HepG2 (cell line): Measurements from ENCODE around the gene TOB1. TPM values are rescaled to one million over a fixed set of nuclear protein-coding genes. Genes with fewer than 3 reads are reported as not detected.

ENCODE experiments used
- ATAC-seq: fragments of 200-7000 bp; cut with Tn5 transposase; 3 replicates; pipeline ENCODE4 v1.9.1; 2020; ENCODE audit warnings: mild to moderate bottlenecking, moderate library complexity
- BruUV-seq: library from RNA; stranded (reverse); fragments of 400-500 nt; replicated peaks from 2 replicates; lab custom pipeline; 2021; lab: Mats Ljungman, UMichigan
- CTCF ChIA-PET: fragments of 300-600 bp; formaldehyde crosslinking; extraction: SDS; loops from one replicate; lab custom pipeline; 2021; ENCODE audit warnings: low total read pairs, inconsistent platforms, low intra/inter-chr PET ratio; lab: Yijun Ruan, JAX
- POLR2A ChIA-PET: fragments of 350-600 bp; sonication (Branson Sonifier 250); formaldehyde crosslinking; loops from one replicate; lab custom pipeline; 2020; ENCODE audit warnings: antibody characterized with exemption, inconsistent platforms; lab: Yijun Ruan, JAX
- DNase-seq: peaks from one replicate; pipeline ENCODE4 v3.0.0-alpha.2; 2015; ENCODE audit warnings: low spot score
- FAIRE-seq: peaks from 3 replicates; lab custom pipeline; 2011; peaks lifted over from hg19 to GRCh38; lab: Jason Lieb, UNC
- H2AFZ ChIP-seq: one replicate; pipeline ENCODE4 v1.6.1; 2011; ENCODE audit warnings: low read length, inconsistent platforms
- H3K27ac ChIP-seq: fragments of 300-600 bp; 3 replicates; pipeline ENCODE4 v1.8.0; 2011; ENCODE audit warnings: mixed run types, mild to moderate bottlenecking, mixed read lengths, low read length, inconsistent platforms; ENCODE audit not compliant: insufficient read depth; ENCODE audit errors: extremely low read length
- H3K27me3 ChIP-seq, 2 experiments: fragments of 200-600 bp in 1 of 2; 2 replicates in 1 of 2; 3 replicates in 1 of 2; pipeline versions ENCODE4 v1.6.0 to v1.8.0; 2011; ENCODE audit warnings: low read length in 2 of 2, mild to moderate bottlenecking in 2 of 2, moderate library complexity in 2 of 2, inconsistent platforms in 1 of 2; ENCODE audit not compliant: insufficient read depth in 2 of 2, control insufficient read depth in 1 of 2
- H3K36me3 ChIP-seq, 2 experiments: fragments of 200-600 bp in 1 of 2; replicated peaks in 1 of 2; 2 replicates in 1 of 2; 3 replicates in 1 of 2; pipeline versions ENCODE4 v1.5.1 to v1.8.0; 2011; ENCODE audit warnings: low read length in 2 of 2, inconsistent platforms in 1 of 2; ENCODE audit not compliant: insufficient read depth in 2 of 2, control insufficient read depth in 1 of 2
- H3K4me1 ChIP-seq: 2 replicates; pipeline ENCODE4 v1.5.1; 2012; ENCODE audit warnings: low read length, inconsistent platforms; ENCODE audit not compliant: insufficient read depth
- H3K4me2 ChIP-seq: 2 replicates; pipeline ENCODE4 v1.6.0; 2011; ENCODE audit warnings: low read depth, low read length, inconsistent platforms
- H3K4me3 ChIP-seq, 3 experiments: fragments of 200-600 bp in 1 of 3; sonication (generic), shearing (Covaris generic) in 1 of 3; replicated peaks in 1 of 3; 2 replicates each; pipeline ENCODE4 v1.5.1; 2011 to 2016; ENCODE audit warnings: low read length in 3 of 3, inconsistent platforms in 2 of 3, low read depth in 2 of 3, mild to moderate bottlenecking in 2 of 3, control low read depth in 1 of 3, mixed read lengths in 1 of 3; ENCODE audit not compliant: insufficient read depth in 1 of 3
- H3K79me2 ChIP-seq: one replicate; pipeline ENCODE4 v1.6.1; 2011; ENCODE audit warnings: low read length, inconsistent platforms; ENCODE audit not compliant: insufficient read depth
- H3K9ac ChIP-seq: 2 replicates; pipeline ENCODE4 v1.6.0; 2011; ENCODE audit warnings: mild to moderate bottlenecking, low read depth, low read length, inconsistent platforms; ENCODE audit not compliant: insufficient read depth
- H3K9me3 ChIP-seq: 2 replicates; pipeline ENCODE4 v1.5.1; 2012; ENCODE audit warnings: mild to moderate bottlenecking, low read length
- H4K20me1 ChIP-seq: 2 replicates; pipeline ENCODE4 v1.6.0; 2011; ENCODE audit warnings: inconsistent platforms, mild to moderate bottlenecking, low read length, moderate library complexity; ENCODE audit not compliant: insufficient read depth
- DMAP1 ChIP-seq: IDR thresholded peaks from 2 replicates; pipeline ENCODE4 v1.6.1; 2016
- EEA1 ChIP-seq: sonication (generic); formaldehyde crosslinking; IDR thresholded peaks from 2 replicates; pipeline ENCODE4 v1.5.1; 2020; ENCODE audit warnings: mild to moderate bottlenecking, missing genetic modification reagents, borderline replicate concordance
- FOXA1 ChIP-seq, 2 experiments: fragments of 450-650 bp in 1 of 2; sonication (generic) in 1 of 2; formaldehyde crosslinking in 1 of 2; IDR thresholded peaks; 2 replicates each; pipeline versions ENCODE4 v1.4.0 to v1.6.1; 2016 to 2020; ENCODE audit warnings: missing genetic modification reagents in 1 of 2
- KMT2A ChIP-seq: sonication (generic); formaldehyde crosslinking; IDR thresholded peaks from 2 replicates; pipeline ENCODE4 v1.4.0; 2020; ENCODE audit warnings: missing genetic modification reagents
- SMAD9 ChIP-seq: sonication (generic); formaldehyde crosslinking; IDR thresholded peaks from 2 replicates; pipeline ENCODE4 v1.5.1; 2020; ENCODE audit warnings: mild to moderate bottlenecking, missing genetic modification reagents
- WIZ ChIP-seq: sonication (generic); formaldehyde crosslinking; IDR thresholded peaks from 2 replicates; pipeline ENCODE4 v1.5.1; 2020; ENCODE audit warnings: mild to moderate bottlenecking, missing genetic modification reagents
- ZNF296 ChIP-seq: sonication (generic); formaldehyde crosslinking; conservative IDR thresholded peaks from 2 replicates; pipeline ENCODE4 v1.5.0; 2020; ENCODE audit warnings: mild to moderate bottlenecking, missing genetic modification reagents
- ZNF3 ChIP-seq: IDR thresholded peaks from 2 replicates; pipeline ENCODE4 v1.7.0; 2017; ENCODE audit warnings: inconsistent platforms
- WGBS: methylation state at CpG from one replicate; pipeline ENCODE4 v1.1.6; 2017; ENCODE audit warnings: low lambda C conversion rate; 5-methylcytosine and 5-hydroxymethylcytosine counted together
- in situ Hi-C: cut with HindIII; loops from 2 replicates; pipeline ENCODE4 v1.10.0; 2017; ENCODE audit warnings: low pct_unique_long_range_greater_than_20kb; ENCODE audit not compliant: extremely low pct_ligation_motif_present
- intact Hi-C: fragments of 100-400 bp; cut with micrococcal nuclease; formaldehyde crosslinking; loops from one replicate; pipeline ENCODE4 v1.10.0; 2022; ENCODE audit not compliant: unreplicated experiment
- polyA plus RNA-seq, 8 experiments: library from polyadenylated mRNA; depleted of rRNA in 3 of 8; stranded (reverse) in 7 of 8; unstranded in 1 of 8; fragments of >200 nt; fragmentation: Illumina TruSeq in 4 of 8; extraction: Trizol in 4 of 8; gene quantifications; 2 replicates each; pipeline versions ENCODE4 v1.2.1 to v1.2.3, GENCODE V29; 2011 to 2016; ENCODE audit warnings: low read depth in 4 of 8, missing spikeins in 1 of 8, mixed read lengths in 1 of 8; ENCODE audit not compliant: insufficient read depth in 1 of 8
- total RNA-seq, 5 experiments: library from RNA; depleted of rRNA; stranded (reverse); fragments of >200 nt; fragmentation: Illumina TruSeq; extraction: Trizol; gene quantifications; 2 replicates each; pipeline ENCODE4 v1.2.3, GENCODE V29; 2016; ENCODE audit warnings: low read depth in 1 of 5
- TF ChIP-seq, protein P1 (sequence below): sonication (generic); formaldehyde crosslinking; IDR thresholded peaks from 2 replicates; pipeline ENCODE4 v1.4.0; 2020; ENCODE audit warnings: missing genetic modification reagents

The TOB1 gene
- total and polyA plus RNA-seq, 2 of the 13 experiments (the other 11 are each of a cell fraction or from before 2014, with no cell fraction given): 21.9 to 57.7 TPM

DNA sequence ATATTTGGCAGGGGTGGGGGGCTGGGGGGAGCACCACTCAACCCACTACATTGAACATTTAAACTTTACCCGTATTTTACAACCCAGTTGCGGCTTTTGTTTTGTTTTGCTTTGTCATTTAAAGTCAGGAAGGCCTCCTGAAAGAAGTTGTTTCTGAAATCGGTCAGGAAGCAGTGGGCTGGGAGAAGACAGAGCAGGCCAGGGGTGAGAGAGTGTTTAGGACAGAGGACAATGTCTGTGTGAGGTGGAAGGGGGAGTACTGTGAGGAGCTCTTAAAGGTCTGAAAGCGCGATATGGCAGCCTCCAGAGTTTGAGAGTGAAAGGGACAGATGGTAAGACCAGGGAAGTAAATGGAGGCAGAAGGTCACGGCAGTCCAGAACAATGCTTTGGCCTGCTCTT, 36.8 kb downstream of the TOB1 start:
- Histone ChIP-seq H3K27me3 (peaks cover 14 to 66% of the 10 kb centered on the region in 2 experiments), H3K27ac (no peak overlapping the region), H4K20me1 (no peaks in the 10 kb centered on the region), H3K36me3 (no peaks in the 10 kb centered on the region), H3K4me2 (no peak overlapping the region), H3K4me1 (peaks cover 13% of the 10 kb centered on the region), H3K79me2 (no peaks in the 10 kb centered on the region), H3K9me3 (no peaks in the 10 kb centered on the region)
- no peak for FAIRE-seq
- CTCF ChIA-PET: no interaction called here
- WGBS: 53% methylated on average over 6 of the region's 6 CpGs
- ATAC-seq: no peak
- DNase-seq: no peak
- TF ChIP-seq EEA1 (CRISPR knock-in tag) (no peak), ZNF296 (CRISPR knock-in tag) (no peak), WIZ (no peak), ZNF3 (no peak), FOXA1 (IDR thresholded peaks at IDR 0.05) (no peak), FOXA1 (CRISPR knock-in tag; IDR thresholded peaks at IDR 0.05) (no peak), DMAP1 (no peak), SMAD9 (CRISPR knock-in tag) (no peak), KMT2A (CRISPR knock-in tag) (no peak)
- TF ChIP-seq, protein P1, sequence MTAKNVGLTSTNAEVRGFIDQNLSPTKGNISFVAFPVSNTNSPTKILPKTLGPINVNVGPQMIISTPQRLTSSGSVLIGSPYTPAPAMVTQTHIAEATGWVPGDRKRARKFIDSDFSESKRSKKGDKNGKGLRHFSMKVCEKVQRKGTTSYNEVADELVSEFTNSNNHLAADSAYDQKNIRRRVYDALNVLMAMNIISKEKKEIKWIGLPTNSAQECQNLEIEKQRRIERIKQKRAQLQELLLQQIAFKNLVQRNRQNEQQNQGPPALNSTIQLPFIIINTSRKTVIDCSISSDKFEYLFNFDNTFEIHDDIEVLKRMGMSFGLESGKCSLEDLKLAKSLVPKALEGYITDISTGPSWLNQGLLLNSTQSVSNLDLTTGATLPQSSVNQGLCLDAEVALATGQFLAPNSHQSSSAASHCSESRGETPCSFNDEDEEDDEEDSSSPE (CRISPR knock-in tag): no peak
- TF ChIP-seq, all 625 proteins: peak for 0
- Histone ChIP-seq H3K4me3 (no peak overlapping the region), H3K9ac (no peak overlapping the region), H2AFZ (no peak overlapping the region)
- POLR2A ChIA-PET: no interaction called here
- BruUV-seq: no TSS peak
- intact Hi-C loops (no loop called here), in situ Hi-C loops (no loop called here)
